ENCODE data around the gene PEPD.

GRCh38 chr19:33422369-33423180 lies 99.0 kb downstream of the PEPD start:
- TF ChIP-seq CTCF (IDR thresholded peaks at IDR 0.05) (no peak), POLR2A (IDR thresholded peaks at IDR 0.05) (no peak)
